IPS-20b (cell line): ENCODE measurements around the gene HTT-AS.

ENCODE experiments used
- H3K27ac ChIP-seq: one replicate; pipeline ENCODE4 v1.5.1; 2013; ENCODE audit warnings: low read length
- H3K27me3 ChIP-seq: 2 replicates; pipeline ENCODE4 v1.6.1; 2013; ENCODE audit warnings: mild to moderate bottlenecking, low read length, inconsistent platforms; ENCODE audit not compliant: insufficient read depth
- H3K36me3 ChIP-seq: 2 replicates; pipeline ENCODE4 v1.6.1; 2013; ENCODE audit warnings: low read depth, mild to moderate bottlenecking, inconsistent platforms, low read length, moderate library complexity; ENCODE audit not compliant: insufficient read depth
- H3K4me1 ChIP-seq: 2 replicates; pipeline ENCODE4 v1.6.1; 2013; ENCODE audit warnings: mild to moderate bottlenecking, control low read depth, inconsistent platforms, low read length, moderate library complexity; ENCODE audit not compliant: insufficient read depth
- H3K4me3 ChIP-seq: 2 replicates; pipeline ENCODE4 v1.5.1; 2013; ENCODE audit warnings: mild to moderate bottlenecking, low read length, inconsistent platforms
- H3K9ac ChIP-seq: 2 replicates; pipeline ENCODE4 v1.6.1; 2013; ENCODE audit warnings: low read depth, mild to moderate bottlenecking, inconsistent platforms, low read length, moderate library complexity
- H3K9me3 ChIP-seq: 2 replicates; pipeline ENCODE4 v1.6.1; 2013; ENCODE audit warnings: mild to moderate bottlenecking, low read depth, low read length, inconsistent platforms; ENCODE audit not compliant: insufficient read depth

Gene HTT-AS

DNA sequence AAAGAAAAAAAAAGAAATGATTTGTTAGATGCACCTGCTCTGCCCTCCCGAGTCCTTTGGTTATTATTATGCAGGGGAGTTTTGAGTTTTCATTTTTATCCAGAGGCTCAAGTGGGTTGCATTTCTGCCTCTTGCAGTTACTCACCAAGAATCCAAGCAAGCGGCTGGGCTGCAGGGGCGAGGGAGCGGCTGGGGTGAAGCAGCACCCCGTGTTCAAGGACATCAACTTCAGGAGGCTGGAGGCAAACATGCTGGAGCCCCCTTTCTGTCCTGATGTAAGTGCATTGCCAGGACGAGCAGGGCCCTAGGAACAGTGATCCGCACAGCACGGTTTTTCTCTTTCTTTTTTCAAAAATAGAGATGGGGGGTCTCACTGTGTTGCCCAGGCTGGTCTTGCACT is 39.1 kb downstream of the HTT-AS start:
- Histone ChIP-seq H3K27me3 (0 out of 2 replicates have a peak, but pooled peaks cover 4% of the 10 kb centered on the region), H3K9me3 (no peaks in the 10 kb centered on the region), H3K4me1 (no peaks in the 10 kb centered on the region), H3K36me3 (no peaks in the 10 kb centered on the region), H3K4me3 (no peak overlapping the region), H3K27ac (no peak overlapping the region), H3K9ac (no peak overlapping the region)

DNA sequence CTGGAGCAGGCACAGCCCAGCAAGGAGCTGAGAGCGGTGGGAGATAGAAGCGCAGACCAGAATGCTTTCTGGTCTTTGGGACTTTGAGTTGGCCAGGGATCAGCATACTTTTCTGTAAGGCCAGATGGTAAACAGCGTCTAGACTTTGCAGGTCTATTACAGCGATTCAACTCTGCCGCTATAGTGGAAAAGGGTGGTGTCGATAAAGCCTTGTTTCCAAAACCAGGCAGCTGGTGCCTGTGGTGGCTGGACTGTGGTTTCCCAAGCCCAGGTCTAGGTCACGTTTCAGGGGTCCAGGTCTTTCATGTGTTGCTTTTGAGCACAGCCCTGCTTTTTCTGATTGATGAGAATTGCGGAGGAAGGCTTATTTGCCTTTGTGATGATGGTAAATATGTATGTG is 40.1 kb downstream of the HTT-AS start:
- no peak overlapping the region for H3K27ac ChIP-seq
- no peaks in the 10 kb centered on the region for H3K4me1 ChIP-seq
- H3K36me3 ChIP-seq, result no peaks in the 10 kb centered on the region
- H3K27me3 ChIP-seq, result 0 out of 2 replicates have a peak, but pooled peaks cover 4% of the 10 kb centered on the region
- H3K9me3 ChIP-seq, result no peaks in the 10 kb centered on the region
- H3K4me3 ChIP-seq, result no peak overlapping the region
- H3K9ac ChIP-seq, result no peak overlapping the region

DNA sequence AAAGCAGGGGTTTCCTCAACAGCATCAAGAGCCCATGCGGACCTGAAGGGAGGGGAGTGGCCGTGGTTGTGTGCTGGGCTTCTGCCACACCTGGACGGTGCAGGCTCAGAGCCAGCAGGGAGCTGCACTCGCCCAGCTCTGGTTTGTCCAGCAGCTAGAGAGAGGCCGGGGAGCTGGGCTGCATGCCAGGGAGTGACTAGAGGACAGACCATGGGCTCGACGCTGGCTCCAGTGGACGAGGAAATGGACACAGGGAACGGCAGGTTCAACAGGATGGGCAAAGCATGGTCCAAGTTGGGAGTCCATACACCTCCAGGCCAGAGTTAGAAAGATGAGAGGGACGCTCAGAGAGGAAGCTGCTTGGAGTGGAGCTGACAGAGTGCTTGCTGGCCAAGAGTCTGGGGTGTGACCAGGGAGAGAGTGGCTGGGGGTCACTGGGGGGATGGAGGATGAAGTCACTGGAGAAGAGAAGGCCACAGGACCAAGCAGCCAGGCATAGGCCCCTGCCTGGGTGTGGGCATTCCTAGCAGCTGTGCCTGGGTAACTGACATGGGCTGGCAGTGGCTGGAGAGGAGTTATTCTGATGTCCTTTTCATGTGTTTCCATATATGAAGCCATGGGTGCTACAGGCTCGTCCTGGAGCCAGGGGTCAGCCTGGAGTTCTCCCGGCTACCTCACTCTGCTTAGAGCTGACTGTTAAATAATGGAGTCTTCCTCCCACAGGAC is 42.8 kb downstream of the HTT-AS start:
- no peak overlapping the region for H3K4me3 ChIP-seq
- H3K4me1 ChIP-seq, result no peaks in the 10 kb centered on the region
- no peaks in the 10 kb centered on the region for H3K27me3 ChIP-seq
- no peaks in the 10 kb centered on the region for H3K36me3 ChIP-seq
- H3K9ac ChIP-seq, result no peak overlapping the region
- H3K9me3 ChIP-seq, result no peaks in the 10 kb centered on the region
- no peak overlapping the region for H3K27ac ChIP-seq

DNA sequence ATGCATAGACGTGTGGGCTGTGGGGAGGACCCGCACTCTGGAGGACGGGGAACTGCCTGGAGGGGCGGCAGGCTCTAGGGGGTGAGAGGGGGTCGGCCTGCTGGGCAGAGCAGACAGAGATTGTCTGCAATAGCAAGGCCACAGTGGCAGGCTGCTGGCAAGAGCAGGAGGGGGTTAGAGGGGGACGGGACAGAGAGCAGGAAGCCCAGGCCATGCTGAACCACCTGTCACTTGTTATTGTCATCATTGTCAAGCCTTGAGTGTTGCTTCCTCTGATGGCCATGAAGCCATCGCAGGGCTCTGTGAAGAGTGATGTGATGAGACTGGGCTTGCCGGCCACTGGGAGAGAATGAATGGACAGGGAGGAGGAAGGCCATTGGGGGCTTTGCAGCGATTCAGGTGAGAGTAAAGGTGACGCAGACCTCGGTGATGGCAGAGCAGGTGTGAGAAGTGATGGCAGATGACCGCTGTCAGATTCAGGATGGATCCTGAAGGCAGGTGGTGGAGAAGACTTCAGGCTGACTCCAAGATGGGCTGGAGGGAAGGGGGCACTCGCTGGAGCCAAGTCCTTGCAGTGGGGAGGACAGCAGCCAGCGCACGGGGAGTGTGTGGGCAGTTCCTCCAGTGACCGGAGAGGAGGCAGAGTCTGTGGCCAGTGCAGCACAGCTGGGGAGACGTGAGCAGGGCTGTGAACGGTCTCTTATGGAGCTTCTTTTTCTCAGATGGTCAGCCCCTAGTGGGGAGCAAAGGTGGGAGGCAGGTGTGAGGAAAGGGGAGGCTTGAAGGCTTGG is 43.6 kb downstream of the HTT-AS start:
- no peaks in the 10 kb centered on the region for H3K27me3 ChIP-seq
- no peak overlapping the region for H3K9ac ChIP-seq
- no peak overlapping the region for H3K4me3 ChIP-seq
- no peak overlapping the region for H3K27ac ChIP-seq
- no peaks in the 10 kb centered on the region for H3K9me3 ChIP-seq
- no peaks in the 10 kb centered on the region for H3K4me1 ChIP-seq
- H3K36me3 ChIP-seq, result no peaks in the 10 kb centered on the region

DNA sequence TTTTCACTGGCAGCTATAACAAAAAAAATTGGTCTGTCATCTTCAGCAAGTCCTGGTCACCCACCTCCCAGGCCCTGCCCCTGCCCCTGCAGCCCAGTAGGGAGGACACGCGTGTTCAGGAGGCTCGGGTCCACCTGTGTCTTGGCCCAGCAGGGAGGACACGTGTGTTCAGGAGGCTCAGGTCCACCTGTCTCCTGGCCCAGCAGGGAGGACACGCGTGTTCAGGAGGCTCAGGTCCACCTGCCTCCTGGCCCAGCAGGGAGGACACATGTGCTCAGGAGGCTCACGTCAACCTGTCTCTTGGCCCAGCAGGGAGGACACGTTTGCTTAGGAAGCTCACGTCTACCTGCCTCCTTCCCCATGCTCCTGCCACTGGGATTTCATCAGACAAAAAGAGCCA is 44.9 kb downstream of the HTT-AS start:
- Histone ChIP-seq H3K27ac (no peak overlapping the region), H3K9me3 (no peaks in the 10 kb centered on the region), H3K9ac (no peak overlapping the region), H3K27me3 (no peaks in the 10 kb centered on the region), H3K36me3 (no peaks in the 10 kb centered on the region), H3K4me1 (no peaks in the 10 kb centered on the region), H3K4me3 (no peak overlapping the region)

DNA sequence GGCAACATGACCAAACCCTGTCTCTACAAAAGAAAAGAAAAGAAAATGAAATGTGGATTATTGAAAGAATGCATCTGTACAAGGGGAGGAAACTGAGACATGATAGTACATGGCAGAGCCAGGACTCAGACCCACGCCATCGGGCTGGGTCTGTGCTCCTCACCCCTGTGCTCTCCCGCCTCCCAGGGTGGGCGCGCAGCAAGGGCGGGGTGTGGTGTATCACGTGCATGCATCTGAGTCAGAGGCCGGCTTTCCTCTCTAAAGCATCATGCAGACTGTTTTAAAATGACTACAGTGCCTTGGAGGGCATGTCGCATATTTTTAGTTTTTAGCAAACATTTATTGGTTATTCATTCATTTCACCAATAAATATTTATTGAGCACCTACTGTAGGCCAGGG is 47.8 kb downstream of the HTT-AS start:
- no peaks in the 10 kb centered on the region for H3K9me3 ChIP-seq
- H3K27me3 ChIP-seq, result no peaks in the 10 kb centered on the region
- no peaks in the 10 kb centered on the region for H3K36me3 ChIP-seq
- no peak overlapping the region for H3K27ac ChIP-seq
- no peak overlapping the region for H3K4me3 ChIP-seq
- no peaks in the 10 kb centered on the region for H3K4me1 ChIP-seq
- no peak overlapping the region for H3K9ac ChIP-seq

DNA sequence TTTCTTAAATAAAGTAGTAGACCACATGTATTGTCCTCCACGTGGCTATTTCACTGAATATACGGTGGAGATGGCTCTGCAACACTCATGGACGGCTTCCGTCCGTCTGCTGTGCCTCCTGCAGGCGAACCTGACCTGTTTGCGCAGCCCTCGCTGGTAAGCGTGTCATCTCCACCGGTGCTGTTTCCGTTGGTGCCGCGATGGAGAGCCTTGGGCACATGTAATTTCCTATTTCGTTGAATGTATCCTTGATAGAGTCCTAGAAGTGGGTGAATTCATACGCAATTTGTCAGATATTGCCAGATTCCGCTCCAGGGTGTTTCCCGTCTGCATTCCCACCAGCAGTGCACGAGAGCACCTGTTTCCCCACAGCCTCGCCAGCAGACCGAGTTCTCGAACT is 48.5 kb downstream of the HTT-AS start:
- Histone ChIP-seq H3K27me3 (no peaks in the 10 kb centered on the region), H3K27ac (no peak overlapping the region), H3K4me3 (no peak overlapping the region)

DNA sequence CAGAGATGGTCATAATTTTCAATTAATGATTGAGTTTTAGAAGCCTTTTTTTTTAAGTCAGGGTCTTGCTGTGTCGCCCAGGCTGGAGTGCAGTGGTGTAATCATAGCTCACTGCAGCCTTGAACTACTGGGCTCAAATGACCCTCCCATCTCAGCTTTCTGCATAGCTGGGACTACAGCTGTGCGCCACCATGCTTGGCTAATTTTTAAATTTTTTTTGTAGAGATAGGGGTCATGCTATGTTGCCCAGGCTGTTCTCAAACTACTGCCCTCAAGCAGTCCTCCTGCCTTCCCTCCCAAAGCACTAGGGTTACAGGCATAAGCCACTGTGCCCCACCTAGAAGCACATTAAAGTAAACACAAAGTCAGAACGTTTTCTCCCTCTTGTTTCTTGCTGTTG is 51.7 kb downstream of the HTT-AS start:
- H3K27me3 ChIP-seq, result no peaks in the 10 kb centered on the region

More for the DNA sequence above, 48.5 kb downstream of the HTT-AS start:
- Histone ChIP-seq H3K9ac (no peak overlapping the region), H3K36me3 (no peaks in the 10 kb centered on the region), H3K9me3 (no peaks in the 10 kb centered on the region), H3K4me1 (no peaks in the 10 kb centered on the region)

DNA sequence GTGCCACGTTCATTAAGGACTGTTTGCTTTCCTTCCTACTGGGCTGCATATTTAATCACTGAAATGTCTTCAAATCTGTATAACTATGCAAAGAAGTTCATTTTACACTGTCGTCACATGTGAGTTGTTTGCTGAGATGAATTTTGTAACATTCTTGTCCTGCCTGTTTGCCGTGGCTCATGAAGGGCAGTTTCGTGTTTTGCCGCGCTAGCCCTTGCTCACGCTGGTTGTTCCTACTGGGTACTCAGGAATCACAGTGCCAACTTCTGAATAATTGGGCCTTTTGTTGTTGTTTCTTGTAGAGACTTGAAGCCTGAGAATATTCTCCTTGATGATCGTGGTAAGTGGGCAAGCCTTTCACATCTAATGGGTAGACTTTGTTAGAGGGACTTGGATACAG is 52.2 kb downstream of the HTT-AS start:
- Histone ChIP-seq H3K4me3 (no peak overlapping the region), H3K9ac (no peak overlapping the region), H3K36me3 (no peaks in the 10 kb centered on the region), H3K27ac (no peak overlapping the region), H3K4me1 (no peaks in the 10 kb centered on the region), H3K27me3 (no peaks in the 10 kb centered on the region), H3K9me3 (no peaks in the 10 kb centered on the region)

More for the DNA sequence above, 51.7 kb downstream of the HTT-AS start:
- no peaks in the 10 kb centered on the region for H3K9me3 ChIP-seq
- H3K4me1 ChIP-seq, result no peaks in the 10 kb centered on the region
- H3K4me3 ChIP-seq, result no peak overlapping the region
- H3K27ac ChIP-seq, result no peak overlapping the region
- H3K36me3 ChIP-seq, result no peaks in the 10 kb centered on the region
- H3K9ac ChIP-seq, result no peak overlapping the region

DNA sequence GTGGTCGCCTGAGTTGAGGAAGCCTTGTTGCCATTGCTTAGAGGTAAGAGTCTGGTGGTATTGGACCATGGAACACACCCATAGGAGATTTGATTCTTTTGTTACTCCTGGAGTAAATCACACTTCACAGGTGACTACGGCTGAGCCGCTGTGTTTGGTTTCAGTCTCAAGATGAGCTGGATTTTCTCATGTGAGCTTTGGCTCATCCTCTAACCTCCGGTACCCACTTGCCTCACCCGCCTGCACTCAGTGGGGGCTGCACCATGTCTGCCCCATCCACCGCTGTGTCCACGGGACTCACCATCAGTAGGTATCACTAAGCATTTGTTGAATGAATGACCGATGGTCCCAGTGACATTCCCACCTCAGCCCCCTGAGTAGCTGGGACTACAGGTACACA is 52.7 kb downstream of the HTT-AS start:
- Histone ChIP-seq H3K9me3 (no peaks in the 10 kb centered on the region), H3K27me3 (no peaks in the 10 kb centered on the region), H3K4me1 (no peaks in the 10 kb centered on the region), H3K27ac (no peak overlapping the region), H3K36me3 (no peaks in the 10 kb centered on the region), H3K9ac (no peak overlapping the region), H3K4me3 (no peak overlapping the region)

DNA sequence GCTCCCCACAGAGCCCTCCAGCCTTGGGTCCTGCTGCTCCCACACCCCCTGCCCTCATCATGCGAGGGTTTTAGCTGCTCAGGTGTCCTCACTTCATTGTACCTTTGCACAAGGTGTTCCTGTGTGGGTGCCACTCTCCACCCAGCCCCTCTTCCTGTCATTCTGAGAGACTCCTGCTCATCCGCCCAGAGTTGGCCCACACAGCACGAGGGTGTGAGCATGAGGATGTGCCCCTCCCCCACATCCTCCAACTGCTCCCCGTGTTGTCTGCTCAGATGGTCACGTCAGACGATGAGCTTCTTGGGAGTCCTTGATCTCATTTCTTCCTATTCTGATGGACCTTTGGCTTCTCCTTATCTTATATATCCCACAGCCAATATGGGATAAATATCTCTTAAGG is 53.2 kb downstream of the HTT-AS start:
- Histone ChIP-seq H3K4me3 (no peak overlapping the region), H3K27me3 (no peaks in the 10 kb centered on the region), H3K9me3 (no peaks in the 10 kb centered on the region), H3K27ac (no peak overlapping the region), H3K36me3 (no peaks in the 10 kb centered on the region), H3K9ac (no peak overlapping the region), H3K4me1 (no peaks in the 10 kb centered on the region)
